SK-N-SH treated with all-trans-retinoic acid at 6 μM for 48 hours (cell line): ENCODE data around the gene MTOR.

Experiments
- ARNTL ChIP-seq: fragments of 450-650 bp; formaldehyde crosslinking; IDR thresholded peaks from 2 replicates; pipeline ENCODE4 v1.5.0; 2020; ENCODE audit warnings: low read depth, mild to moderate bottlenecking, moderate library complexity, borderline replicate concordance
- BACH2 ChIP-seq: fragments of 250-450 bp; sonication (Bioruptor Pico); IDR thresholded peaks from 2 replicates; pipeline ENCODE4 v1.9.0; 2021; ENCODE audit warnings: mild to moderate bottlenecking, borderline replicate concordance
- CSDC2 ChIP-seq: fragments of 250-450 bp; sonication (Bioruptor Pico); IDR thresholded peaks from 2 replicates; pipeline ENCODE4 v1.5.0; 2020; ENCODE audit warnings: mild to moderate bottlenecking, moderate library complexity
- ESRRG ChIP-seq: fragments of 250-450 bp; sonication (Bioruptor Pico); IDR thresholded peaks from 2 replicates; pipeline ENCODE4 v1.6.1; 2021; ENCODE audit warnings: mild to moderate bottlenecking
- GLIS3 ChIP-seq: fragments of 250-450 bp; sonication (Bioruptor Pico); IDR thresholded peaks from 2 replicates; pipeline ENCODE4 v1.5.0; 2020; ENCODE audit warnings: mild to moderate bottlenecking, moderate library complexity
- ISL1 ChIP-seq: fragments of 250-450 bp; sonication (Bioruptor Pico); IDR thresholded peaks from 2 replicates; pipeline ENCODE4 v2.1.2; 2022; ENCODE audit warnings: mild to moderate bottlenecking, moderate library complexity
- OSR1 ChIP-seq: fragments of 250-450 bp; sonication (Bioruptor Pico); IDR thresholded peaks from 2 replicates; pipeline ENCODE4 v1.8.0; 2022; ENCODE audit warnings: moderate library complexity, mild to moderate bottlenecking, inconsistent platforms
- RARB ChIP-seq: fragments of 250-450 bp; sonication (Bioruptor Pico); IDR thresholded peaks from 2 replicates; pipeline ENCODE4 v1.8.0; 2021; ENCODE audit warnings: mild to moderate bottlenecking, moderate library complexity
- ZC3H10 ChIP-seq: fragments of 250-450 bp; sonication (Bioruptor Pico); IDR thresholded peaks from 2 replicates; pipeline ENCODE4 v1.5.1; 2021; ENCODE audit warnings: mild to moderate bottlenecking, moderate library complexity
- TF ChIP-seq, protein P1 (sequence below): fragments of 250-450 bp; sonication (Bioruptor Pico); IDR thresholded peaks from 2 replicates; pipeline ENCODE4 v1.8.0; 2020; ENCODE audit warnings: mild to moderate bottlenecking, moderate library complexity, borderline replicate concordance
- TF ChIP-seq, protein P2 (sequence below): fragments of 250-450 bp; sonication (Bioruptor Pico); IDR thresholded peaks from 2 replicates; pipeline ENCODE4 v1.5.1; 2020; ENCODE audit warnings: low read depth, mild to moderate bottlenecking, moderate library complexity

DNA sequence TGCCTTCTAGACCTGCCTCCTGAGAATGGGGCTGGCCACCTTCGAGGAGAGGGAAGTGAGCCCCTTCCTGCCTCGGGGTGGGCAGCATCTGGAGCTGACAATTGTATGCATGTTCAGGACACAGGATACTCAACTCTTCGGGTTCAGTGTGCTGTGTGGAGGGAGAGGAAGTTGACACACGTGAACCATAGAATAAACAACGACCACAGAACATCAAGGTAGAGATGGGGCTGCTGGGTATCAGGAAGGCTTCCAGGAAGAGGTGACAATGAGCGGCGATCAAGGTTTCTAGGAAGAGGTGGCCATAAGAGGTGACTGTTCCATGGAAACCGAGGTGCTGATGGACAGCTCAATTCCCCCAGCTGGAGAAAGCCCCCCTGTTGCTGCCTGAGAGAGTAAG, 32.6 kb upstream of the MTOR start:
- TF ChIP-seq, protein P1, sequence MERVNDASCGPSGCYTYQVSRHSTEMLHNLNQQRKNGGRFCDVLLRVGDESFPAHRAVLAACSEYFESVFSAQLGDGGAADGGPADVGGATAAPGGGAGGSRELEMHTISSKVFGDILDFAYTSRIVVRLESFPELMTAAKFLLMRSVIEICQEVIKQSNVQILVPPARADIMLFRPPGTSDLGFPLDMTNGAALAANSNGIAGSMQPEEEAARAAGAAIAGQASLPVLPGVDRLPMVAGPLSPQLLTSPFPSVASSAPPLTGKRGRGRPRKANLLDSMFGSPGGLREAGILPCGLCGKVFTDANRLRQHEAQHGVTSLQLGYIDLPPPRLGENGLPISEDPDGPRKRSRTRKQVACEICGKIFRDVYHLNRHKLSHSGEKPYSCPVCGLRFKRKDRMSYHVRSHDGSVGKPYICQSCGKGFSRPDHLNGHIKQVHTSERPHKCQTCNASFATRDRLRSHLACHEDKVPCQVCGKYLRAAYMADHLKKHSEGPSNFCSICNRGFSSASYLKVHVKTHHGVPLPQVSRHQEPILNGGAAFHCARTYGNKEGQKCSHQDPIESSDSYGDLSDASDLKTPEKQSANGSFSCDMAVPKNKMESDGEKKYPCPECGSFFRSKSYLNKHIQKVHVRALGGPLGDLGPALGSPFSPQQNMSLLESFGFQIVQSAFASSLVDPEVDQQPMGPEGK: no peak
- TF ChIP-seq GLIS3 (CRISPR knock-in tag) (no peak), ESRRG (CRISPR knock-in tag) (no peak), RARB (no peak), BACH2 (CRISPR knock-in tag) (no peak), ZC3H10 (no peak), ARNTL (CRISPR knock-in tag) (no peak), CSDC2 (CRISPR knock-in tag) (no peak), OSR1 (no peak), ISL1 (no peak)
- TF ChIP-seq, protein P2, sequence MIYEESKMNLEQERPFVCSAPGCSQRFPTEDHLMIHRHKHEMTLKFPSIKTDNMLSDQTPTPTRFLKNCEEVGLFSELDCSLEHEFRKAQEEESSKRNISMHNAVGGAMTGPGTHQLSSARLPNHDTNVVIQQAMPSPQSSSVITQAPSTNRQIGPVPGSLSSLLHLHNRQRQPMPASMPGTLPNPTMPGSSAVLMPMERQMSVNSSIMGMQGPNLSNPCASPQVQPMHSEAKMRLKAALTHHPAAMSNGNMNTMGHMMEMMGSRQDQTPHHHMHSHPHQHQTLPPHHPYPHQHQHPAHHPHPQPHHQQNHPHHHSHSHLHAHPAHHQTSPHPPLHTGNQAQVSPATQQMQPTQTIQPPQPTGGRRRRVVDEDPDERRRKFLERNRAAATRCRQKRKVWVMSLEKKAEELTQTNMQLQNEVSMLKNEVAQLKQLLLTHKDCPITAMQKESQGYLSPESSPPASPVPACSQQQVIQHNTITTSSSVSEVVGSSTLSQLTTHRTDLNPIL: no peak
